Endometrial microvascular endothelial cells (primary cell): ENCODE data around the gene ALB. TPM values are rescaled to one million over a fixed set of nuclear protein-coding genes. Genes with fewer than 3 reads are reported as not detected.
"Not testable (repeated sequence)": the region's sequence is repeated elsewhere in the genome, so short reads cannot be mapped to it uniquely, and the experiment has no call there.

Experiments used
- in situ Hi-C: cut with HindIII; loops from 2 replicates; pipeline ENCODE4 v1.10.0; 2017; ENCODE audit warnings: low sequenced_read_pairs, low pct_unique_long_range_greater_than_20kb; ENCODE audit errors: inconsistent ontology term
- total RNA-seq: library from RNA; depleted of rRNA; stranded (reverse); fragments of >200 nt; gene quantifications from one replicate; pipeline ENCODE4 v1.2.3, GENCODE V29; 2015; ENCODE audit errors: inconsistent ontology term

Gene ALB
- total RNA-seq: not detected

GRCh38 chr4:73404042-73404441 lies at the start of gene ALB:
ALB (plus strand) TSS chr4:73404287; CDS start chr4:73404328, 41 bp downstream.
- in situ Hi-C loops: no loop called here

GRCh38 chr4:73357174-73357573 lies 46.9 kb upstream of the ALB start:
- in situ Hi-C loops: not testable (repeated sequence)

- in situ Hi-C loops: not testable (repeated sequence)
Measured at GRCh38 chr4:73369506-73370199, 34.4 kb upstream of the ALB start.

GRCh38 chr4:73375328-73375741 lies 28.8 kb upstream of the ALB start:
- in situ Hi-C loops: no loop called here

GRCh38 chr4:73376251-73376650 lies 27.8 kb upstream of the ALB start:
- in situ Hi-C loops: no loop called here

GRCh38 chr4:73376976-73377375 lies 27.1 kb upstream of the ALB start:
- in situ Hi-C loops: no loop called here

GRCh38 chr4:73378887-73379286 lies 25.2 kb upstream of the ALB start:
- in situ Hi-C loops: no loop called here

GRCh38 chr4:73379946-73380345 lies 24.1 kb upstream of the ALB start:
- in situ Hi-C loops: no loop called here

- in situ Hi-C loops: no loop called here
Measured at GRCh38 chr4:73381214-73381613, 22.9 kb upstream of the ALB start.

- in situ Hi-C loops: no loop called here
Measured at GRCh38 chr4:73383452-73383851, 20.6 kb upstream of the ALB start.

- in situ Hi-C loops: no loop called here
Measured at GRCh38 chr4:73387552-73387951, 16.5 kb upstream of the ALB start.

- in situ Hi-C loops: no loop called here
Measured at GRCh38 chr4:73388887-73389286, 15.2 kb upstream of the ALB start.

- in situ Hi-C loops: not testable (repeated sequence)
Measured at GRCh38 chr4:73389663-73390062, 14.4 kb upstream of the ALB start.

- in situ Hi-C loops: no loop called here
Measured at GRCh38 chr4:73391774-73392173, 12.3 kb upstream of the ALB start.

GRCh38 chr4:73392936-73393335 lies 11.2 kb upstream of the ALB start:
- in situ Hi-C loops: no loop called here

GRCh38 chr4:73396304-73396703 lies 7.8 kb upstream of the ALB start:
- in situ Hi-C loops: no loop called here

GRCh38 chr4:73396993-73397972 lies 6.8 kb upstream of the ALB start:
- in situ Hi-C loops: no loop called here

GRCh38 chr4:73401412-73401811 lies 2.7 kb upstream of the ALB start:
- in situ Hi-C loops: no loop called here

- in situ Hi-C loops: no loop called here
Measured at GRCh38 chr4:73404457-73404856, 370 bp downstream of the ALB start.

GRCh38 chr4:73405138-73405537 lies 1.1 kb downstream of the ALB start:
- in situ Hi-C loops: no loop called here
